Midbrain (tissue), 1 donor: ENCODE results near the gene PCDHB9.
A peak's percentile ranks its signal among the peaks of the same experiment; 100 is the strongest.
"Not testable (repeated sequence)": the region's sequence is repeated elsewhere in the genome, so short reads cannot be mapped to it uniquely, and the experiment has no call there.

ENCODE experiments used
- DNase-seq: peaks from one replicate; lab custom pipeline; 2025; lab: John Stamatoyannopoulos, UW

The PCDHB9 gene

DNA sequence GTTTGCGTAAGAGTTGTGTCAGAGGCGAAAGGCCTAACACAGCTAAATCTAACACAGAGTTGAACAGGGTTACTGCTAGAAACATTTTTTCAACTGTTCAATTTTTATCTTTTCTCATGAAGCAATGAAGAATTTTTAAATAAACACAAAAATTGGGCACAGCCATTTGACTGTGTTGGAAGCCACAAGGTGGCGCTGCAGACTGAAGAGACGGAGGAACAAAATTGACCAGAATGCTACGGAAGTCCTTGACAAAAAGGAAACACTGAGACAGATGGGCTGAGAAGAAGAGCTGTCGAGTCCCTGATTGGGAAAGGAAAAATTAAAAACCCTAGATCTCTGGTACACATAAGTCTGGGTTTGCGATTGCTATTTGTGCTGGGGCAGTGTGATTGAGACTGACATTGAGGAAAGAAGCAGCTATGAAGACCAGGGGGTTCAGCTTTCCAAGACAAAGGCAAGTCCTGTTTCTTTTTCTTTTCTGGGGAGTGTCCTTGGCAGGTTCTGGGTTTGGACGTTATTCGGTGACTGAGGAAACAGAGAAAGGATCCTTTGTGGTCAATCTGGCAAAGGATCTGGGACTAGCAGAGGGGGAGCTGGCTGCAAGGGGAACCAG, at the start of gene PCDHB9:
TSS of gene PCDHB9 (plus strand) at position 265 of the 616 bp plus-strand sequence. CDS start at position 423, 158 bp downstream.
- peak; percentile 11 for DNase-seq

DNA sequence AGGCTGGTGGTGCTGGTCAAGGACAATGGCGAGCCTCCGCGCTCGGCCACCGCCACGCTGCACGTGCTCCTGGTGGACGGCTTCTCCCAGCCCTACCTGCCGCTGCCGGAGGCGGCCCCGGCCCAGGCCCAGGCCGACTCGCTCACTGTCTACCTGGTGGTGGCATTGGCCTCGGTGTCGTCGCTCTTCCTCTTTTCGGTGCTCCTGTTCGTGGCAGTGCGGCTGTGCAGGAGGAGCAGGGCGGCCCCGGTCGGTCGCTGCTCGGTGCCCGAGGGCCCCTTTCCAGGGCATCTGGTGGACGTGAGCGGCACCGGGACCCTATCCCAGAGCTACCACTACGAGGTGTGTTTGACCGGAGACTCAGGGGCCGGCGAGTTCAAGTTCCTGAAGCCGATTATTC, 49.6 kb upstream of the PCDHB9 start:
- DNase-seq, result not testable (repeated sequence)

- no peak for DNase-seq
Observed at GRCh38 chr5:141149812-141150211, 37.1 kb upstream of the PCDHB9 start, which contains the start of gene PCDHB6. Gene PCDHB6 (plus strand): TSS chr5:141150057. CDS start chr5:141150258, 201 bp downstream.

- no peak for DNase-seq
Observed at GRCh38 chr5:141150224-141150992, 36.6 kb upstream of the PCDHB9 start.

DNA sequence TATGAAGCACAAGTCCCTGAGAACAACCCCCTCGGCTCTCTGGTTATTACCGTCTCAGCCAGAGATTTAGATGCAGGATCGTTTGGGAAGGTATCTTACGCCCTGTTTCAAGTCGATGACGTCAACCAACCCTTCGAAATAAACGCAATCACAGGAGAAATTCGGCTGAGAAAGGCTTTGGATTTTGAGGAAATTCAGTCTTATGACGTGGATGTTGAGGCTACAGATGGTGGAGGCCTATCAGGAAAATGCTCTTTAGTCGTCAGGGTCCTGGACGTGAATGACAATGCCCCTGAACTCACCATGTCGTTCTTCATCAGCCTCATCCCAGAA, 36.0 kb upstream of the PCDHB9 start:
- no peak for DNase-seq

DNA sequence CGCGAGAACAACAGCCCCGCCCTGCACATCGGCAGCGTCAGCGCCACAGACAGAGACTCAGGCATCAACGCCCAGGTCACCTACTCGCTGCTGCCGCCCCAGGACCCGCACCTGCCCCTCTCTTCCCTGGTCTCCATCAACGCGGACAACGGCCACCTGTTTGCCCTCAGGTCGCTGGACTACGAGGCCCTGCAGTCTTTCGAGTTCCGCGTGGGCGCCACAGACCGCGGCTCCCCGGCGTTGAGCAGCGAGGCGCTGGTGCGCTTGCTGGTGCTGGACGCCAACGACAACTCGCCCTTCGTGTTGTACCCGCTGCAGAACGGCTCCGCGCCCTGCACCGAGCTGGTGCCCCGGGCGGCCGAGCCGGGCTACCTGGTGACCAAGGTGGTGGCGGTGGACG, 35.3 kb upstream of the PCDHB9 start:
- not testable (repeated sequence) for DNase-seq

DNA sequence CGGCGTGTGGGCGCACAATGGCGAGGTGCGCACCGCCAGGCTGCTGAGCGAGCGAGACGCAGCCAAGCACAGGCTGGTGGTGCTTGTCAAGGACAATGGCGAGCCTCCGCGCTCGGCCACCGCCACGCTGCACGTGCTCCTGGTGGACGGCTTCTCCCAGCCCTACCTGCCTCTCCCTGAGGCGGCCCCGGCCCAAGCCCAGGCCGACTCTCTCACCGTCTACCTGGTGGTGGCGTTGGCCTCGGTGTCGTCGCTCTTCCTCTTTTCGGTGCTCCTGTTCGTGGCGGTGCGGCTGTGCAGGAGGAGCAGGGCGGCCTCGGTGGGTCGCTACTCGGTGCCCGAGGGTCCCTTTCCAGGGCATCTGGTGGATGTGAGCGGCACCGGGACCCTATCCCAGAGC, 34.9 kb upstream of the PCDHB9 start:
- DNase-seq, result not testable (repeated sequence)

GRCh38 chr5:141155540-141156374, 31.2 kb upstream of the PCDHB9 start:
- no peak for DNase-seq

GRCh38 chr5:141157356-141157755, 29.6 kb upstream of the PCDHB9 start:
- not testable (repeated sequence) for DNase-seq

- DNase-seq, result not testable (repeated sequence)
Observed at GRCh38 chr5:141157901-141158300, 29.1 kb upstream of the PCDHB9 start.

DNA sequence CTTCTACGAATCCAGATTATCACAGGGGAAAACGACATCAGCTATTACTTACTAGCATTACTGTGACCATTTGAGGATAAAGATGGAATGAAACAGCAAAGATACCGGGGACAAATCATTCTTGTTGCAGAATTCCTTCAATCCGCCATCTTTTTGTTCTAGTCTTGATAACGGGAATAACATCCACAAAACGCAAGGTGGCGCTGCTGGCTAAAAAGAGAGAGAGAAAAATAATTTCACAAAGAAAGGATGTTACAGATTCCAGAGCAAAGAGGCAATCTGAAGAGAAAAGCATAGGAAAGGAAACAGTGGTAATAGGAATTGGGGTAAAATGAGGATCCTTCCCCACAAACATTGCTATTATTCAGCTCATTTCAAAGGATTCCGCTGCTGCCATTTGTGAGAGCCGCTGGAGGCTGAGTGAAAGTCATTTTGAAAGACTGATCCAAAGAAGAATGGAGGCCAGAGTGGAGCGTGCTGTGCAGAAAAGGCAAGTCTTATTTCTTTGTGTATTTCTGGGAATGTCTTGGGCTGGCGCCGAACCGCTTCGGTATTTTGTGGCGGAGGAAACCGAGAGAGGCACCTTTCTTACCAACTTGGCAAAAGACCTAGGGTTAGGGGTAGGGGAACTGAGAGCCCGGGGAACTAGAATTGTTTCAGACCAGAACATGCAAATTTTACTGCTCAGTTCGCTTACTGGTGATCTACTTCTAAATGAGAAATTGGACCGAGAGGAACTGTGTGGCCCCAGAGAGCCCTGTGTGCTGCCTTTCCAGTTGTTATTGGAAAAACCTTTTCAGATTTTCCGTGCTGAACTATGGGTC, 14.4 kb upstream of the PCDHB9 start, which contains the start of gene PCDHB7:
TSS of gene PCDHB7 (plus strand) at position 264 of the 824 bp plus-strand sequence. CDS start at position 456, 192 bp downstream.
- DNase-seq, result peak; percentile 18

- not testable (repeated sequence) for DNase-seq
Observed at GRCh38 chr5:141174291-141175104, 12.5 kb upstream of the PCDHB9 start.

DNA sequence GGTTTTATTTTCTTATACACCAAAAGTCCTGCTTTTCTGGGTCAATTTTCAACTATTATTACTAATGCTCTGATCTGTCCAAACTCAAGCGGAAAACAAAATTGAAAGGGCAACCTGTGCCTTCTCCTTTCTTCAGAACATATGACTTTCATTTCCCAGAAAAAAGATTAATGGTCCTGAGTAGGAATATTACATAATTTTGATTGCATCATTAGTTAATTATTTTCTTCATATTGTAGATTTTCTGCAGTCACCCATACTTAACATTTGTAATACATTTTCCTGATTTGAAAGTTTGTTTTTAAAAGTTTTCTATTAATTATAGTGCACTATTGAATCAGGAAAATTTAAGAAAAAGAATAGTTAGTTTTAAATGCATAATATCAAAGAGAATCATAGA, 11.0 kb upstream of the PCDHB9 start:
- DNase-seq, result no peak

DNA sequence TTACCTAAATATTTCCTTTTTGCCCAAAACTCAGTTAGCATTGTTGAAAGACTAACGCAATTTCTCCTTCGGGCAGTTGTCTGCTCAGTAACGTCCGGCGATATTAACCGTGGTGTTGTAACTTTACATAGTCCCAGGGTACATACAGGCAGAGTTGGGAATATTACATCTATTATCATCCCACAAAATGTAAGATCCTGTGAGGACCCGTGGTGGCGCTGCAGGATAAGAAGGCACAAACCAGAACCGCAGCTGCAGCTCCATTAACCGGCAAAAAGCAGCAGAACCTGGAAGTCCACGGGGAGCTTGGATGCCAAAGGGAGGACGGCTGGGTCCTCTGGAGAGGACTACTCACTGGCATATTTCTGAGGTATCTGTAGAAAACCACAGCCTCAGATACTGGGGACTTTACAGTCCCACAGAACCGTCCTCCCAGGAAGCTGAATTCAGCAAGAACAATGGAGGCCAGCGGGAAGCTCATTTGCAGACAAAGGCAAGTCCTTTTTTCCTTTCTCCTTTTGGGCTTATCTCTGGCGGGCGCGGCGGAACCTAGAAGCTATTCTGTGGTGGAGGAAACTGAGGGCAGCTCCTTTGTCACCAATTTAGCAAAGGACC, 9.3 kb upstream of the PCDHB9 start, which contains the start of gene PCDHB8:
TSS of gene PCDHB8 (plus strand) at position 214 of the 615 bp plus-strand sequence. CDS start at position 459, 245 bp downstream.
- not testable (repeated sequence) for DNase-seq

- DNase-seq, result not testable (repeated sequence)
Observed at GRCh38 chr5:141179371-141179770, 7.6 kb upstream of the PCDHB9 start.

- DNase-seq, result not testable (repeated sequence)
Observed at GRCh38 chr5:141179876-141180275, 7.1 kb upstream of the PCDHB9 start.

- DNase-seq, result no peak
Observed at GRCh38 chr5:141180313-141180712, 6.6 kb upstream of the PCDHB9 start.

DNA sequence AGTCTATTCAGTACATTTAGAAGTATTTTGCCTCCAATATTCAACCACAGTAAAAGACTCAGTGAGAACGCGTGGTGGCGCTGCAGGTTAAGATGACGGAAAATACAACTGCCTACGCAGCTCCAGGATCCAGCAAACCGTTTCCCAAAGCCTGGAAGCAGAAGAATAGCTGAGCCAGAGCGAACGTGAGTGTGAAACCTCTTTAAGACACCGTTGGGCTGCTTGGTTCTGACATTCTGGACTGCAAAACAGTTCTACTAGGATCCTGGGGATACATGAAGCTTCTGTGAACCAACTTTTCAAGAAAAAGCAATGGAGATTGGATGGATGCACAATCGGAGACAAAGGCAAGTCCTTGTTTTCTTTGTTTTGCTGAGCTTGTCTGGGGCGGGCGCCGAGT, 4.7 kb upstream of the PCDHB9 start, which contains the start of gene PCDHB16:
TSS of gene PCDHB16 (plus strand) at position 140 of the 400 bp plus-strand sequence. CDS start at position 313, 173 bp downstream.
- peak; percentile 48 for DNase-seq

- DNase-seq, result not testable (repeated sequence)
Observed at GRCh38 chr5:141184117-141184855, 2.7 kb upstream of the PCDHB9 start.
